HFF-Myc (cell line): ENCODE results near the gene TTBK1.

Experiments used
- DNase-seq: peaks from one replicate; pipeline ENCODE4 v3.0.0-alpha.2; 2011; ENCODE audit warnings: low read depth; ENCODE audit errors: extremely low read depth
- H3K4me3 ChIP-seq: replicated peaks from 2 replicates; pipeline ENCODE4 v1.5.1; 2011; ENCODE audit warnings: low read depth, mild to moderate bottlenecking, control low read depth, low read length
- CTCF ChIP-seq: IDR thresholded peaks from 2 replicates; pipeline ENCODE4 v1.5.1; 2012; ENCODE audit warnings: mild to moderate bottlenecking, low read depth, low read length, control low read depth; ENCODE audit errors: missing control alignments

The TTBK1 gene

GRCh38 chr6:43203029-43203717 lies 40.1 kb upstream of the TTBK1 start:
- no peak for DNase-seq
- TF ChIP-seq CTCF: no peak

DNA sequence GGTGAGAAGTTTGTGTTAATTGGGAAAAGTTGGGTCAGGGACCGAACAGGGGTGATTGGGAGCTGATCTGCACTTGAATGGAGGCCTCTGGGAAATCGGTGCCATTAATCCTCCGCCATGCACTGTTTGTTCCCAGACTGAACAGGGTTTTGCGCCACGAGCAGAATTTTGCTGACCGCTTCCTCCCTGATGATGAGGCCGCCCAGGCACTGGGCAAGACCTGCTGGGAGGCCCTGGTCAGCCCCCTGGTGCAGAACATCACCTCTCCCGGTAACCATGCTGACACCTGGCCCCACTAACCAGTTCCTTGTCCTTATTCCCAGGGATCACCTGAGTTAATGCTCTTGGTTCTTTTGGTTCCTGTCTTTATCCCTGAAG lies 39.6 kb upstream of the TTBK1 start:
- no peak for DNase-seq
- H3K4me3 ChIP-seq: no peak overlapping the region
- TF ChIP-seq CTCF: no peak

More at GRCh38 chr6:43203029-43203717, 40.1 kb upstream of the TTBK1 start:
- H3K4me3 ChIP-seq: no peak overlapping the region

DNA sequence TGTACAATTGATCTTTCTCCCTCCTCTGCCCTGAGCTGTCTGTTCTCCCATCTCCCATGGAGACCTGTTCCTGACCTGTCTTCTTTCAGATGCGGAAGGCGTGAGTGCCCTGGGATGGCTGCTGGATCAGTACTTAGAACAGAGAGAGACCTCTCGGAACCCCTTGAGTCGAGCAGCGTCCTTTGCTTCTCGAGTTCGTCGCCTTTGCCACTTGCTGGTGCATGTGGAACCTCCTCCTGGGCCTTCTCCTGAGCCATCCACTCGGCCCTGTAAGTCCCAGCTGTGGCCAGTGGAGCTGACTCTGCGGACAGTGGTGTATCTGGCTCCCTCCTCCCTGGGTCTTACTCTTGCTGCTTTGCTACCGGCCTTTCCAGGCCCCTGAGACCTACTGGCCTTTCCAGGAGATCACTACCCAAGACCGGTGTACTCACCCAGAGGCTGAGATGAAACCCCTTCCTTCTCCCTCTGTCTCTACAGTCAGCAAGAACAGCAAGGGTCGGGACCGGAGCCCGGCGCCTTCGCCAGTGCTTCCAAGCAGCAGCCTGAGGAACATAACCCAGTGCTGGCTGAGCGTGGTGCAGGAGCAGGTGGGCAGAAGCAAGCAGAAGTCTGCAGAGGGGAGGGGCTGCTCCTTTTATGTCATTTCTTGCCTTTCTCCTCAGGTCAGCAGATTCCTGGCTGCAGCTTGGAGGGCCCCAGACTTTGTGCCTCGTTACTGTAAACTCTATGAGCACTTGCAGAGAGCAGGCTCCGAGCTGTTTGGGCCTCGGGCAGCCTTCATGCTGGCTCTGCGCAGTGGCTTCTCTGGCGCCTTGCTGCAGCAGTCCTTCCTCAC lies 38.8 kb upstream of the TTBK1 start:
- H3K4me3 ChIP-seq: no peak overlapping the region
- no peak for TF ChIP-seq CTCF
- no peak for DNase-seq

DNA sequence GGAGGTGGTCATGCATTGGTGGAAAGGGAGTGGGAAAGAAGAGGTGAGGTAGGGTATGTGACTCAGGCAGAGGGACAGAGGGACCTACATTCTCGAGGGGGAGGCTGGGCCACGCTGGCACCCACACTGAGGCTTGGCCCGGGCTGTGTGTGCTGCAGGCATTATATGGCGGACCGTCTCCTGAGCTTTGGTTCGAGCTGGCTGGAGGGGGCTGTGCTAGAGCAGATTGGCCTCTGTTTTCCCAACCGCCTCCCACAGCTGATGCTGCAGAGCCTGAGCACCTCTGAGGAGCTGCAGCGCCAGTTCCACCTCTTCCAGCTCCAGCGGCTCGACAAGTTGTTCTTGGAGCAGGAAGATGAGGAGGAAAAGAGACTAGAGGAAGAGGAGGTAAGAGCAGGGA lies 37.4 kb upstream of the TTBK1 start:
- TF ChIP-seq CTCF: no peak
- H3K4me3 ChIP-seq: no peak overlapping the region
- no peak for DNase-seq

GRCh38 chr6:43207286-43207685 lies 36.0 kb upstream of the TTBK1 start:
- no peak overlapping the region for H3K4me3 ChIP-seq
- no peak for DNase-seq

DNA sequence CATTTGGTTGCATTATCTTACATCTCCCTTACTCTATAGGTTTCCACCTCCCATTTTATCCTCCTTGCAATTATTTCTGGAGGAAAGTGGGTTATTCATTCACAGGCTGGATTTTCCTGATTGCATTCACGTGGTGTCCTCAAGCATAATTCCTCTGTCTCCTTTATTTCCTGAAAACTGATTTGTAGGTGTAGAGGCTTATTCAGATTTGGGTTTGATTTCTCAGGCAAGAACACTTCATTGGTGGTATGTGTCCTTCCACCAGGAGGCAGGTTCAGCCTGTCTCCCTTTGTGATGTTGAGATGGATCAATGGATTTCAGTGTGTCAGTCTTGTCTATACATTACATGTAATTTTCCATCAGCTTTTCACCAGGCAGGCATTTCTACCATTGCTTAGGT lies 31.3 kb upstream of the TTBK1 start:
- DNase-seq: no peak
- H3K4me3 ChIP-seq: no peak overlapping the region
- TF ChIP-seq CTCF: no peak

More at GRCh38 chr6:43207286-43207685, 36.0 kb upstream of the TTBK1 start:
- no peak for TF ChIP-seq CTCF
